ENCODE measurements around the gene PLXND1.

DNA sequence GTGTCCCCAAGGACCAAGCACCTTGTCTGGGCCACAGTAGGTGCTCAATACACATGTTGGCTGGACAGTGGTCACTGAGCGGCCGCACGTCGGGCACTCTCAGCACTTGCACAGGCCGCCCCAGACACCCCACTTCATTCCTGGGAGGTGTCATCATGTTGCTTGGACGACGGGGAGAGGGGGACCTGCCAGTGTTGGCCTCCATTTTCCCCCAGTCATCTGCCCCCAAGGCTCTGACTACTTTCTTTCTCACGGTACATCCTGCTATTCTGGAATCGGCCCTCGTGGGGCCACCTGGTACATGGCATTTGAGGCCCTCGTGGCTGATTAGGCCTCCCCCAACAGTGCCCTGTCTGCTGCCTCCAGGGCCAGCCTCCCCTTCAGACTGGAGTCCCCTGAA is 79.2 kb downstream of the PLXND1 start:
- TF ChIP-seq SUZ12 (IDR thresholded peaks at IDR 0.05; ENCODE audit: extremely low read depth, insufficient read depth, insufficient read length) (no peak), ZNF274 (IDR thresholded peaks at IDR 0.05; ENCODE audit: low read depth, low read length) (no peak), YY1 (IDR thresholded peaks at IDR 0.05; ENCODE audit: insufficient read depth, insufficient read length) (no peak)

All from NT2/D1 (cell line).